Erythroblast (primary cell): ENCODE data around the gene FBXO10.

ENCODE experiments used
- GATA1 ChIP-seq: IDR thresholded peaks from 2 replicates; pipeline ENCODE4 v1.6.1; 2011; ENCODE audit warnings: low read depth, mild to moderate bottlenecking, control low read depth, low read length, moderate library complexity
- POLR2A ChIP-seq: IDR thresholded peaks from 2 replicates; pipeline ENCODE4 v1.6.1; 2011; ENCODE audit warnings: mild to moderate bottlenecking, low read length

GRCh38 chr9:37465249-37466036 is 110.7 kb downstream of the FBXO10 start, which contains the start of gene ZBTB5:
- TF ChIP-seq POLR2A: peak; percentile 72
- TF ChIP-seq GATA1: no peak
